HG03575 (cell line): ENCODE results near the gene ALDH8A1.

Source experiments
- ATAC-seq: cut with Tn5 transposase; IDR thresholded peaks from one replicate; pipeline ENCODE4 v1.9.1; 2021; ENCODE audit not compliant: unreplicated experiment, insufficient number of reproducible peaks, low FRiP score; ENCODE audit errors: extremely low read depth

ALDH8A1 gene

GRCh38 chr6:134954272-134955000 is 4.5 kb upstream of the ALDH8A1 start:
- no peak for ATAC-seq

GRCh38 chr6:134951494-134952263 is 1.8 kb upstream of the ALDH8A1 start:
- no peak for ATAC-seq

- no peak for ATAC-seq
Measured at GRCh38 chr6:134950482-134950881, 581 bp upstream of the ALDH8A1 start.

- no peak for ATAC-seq
Measured at GRCh38 chr6:134948691-134949090, 1.2 kb downstream of the ALDH8A1 start.

GRCh38 chr6:134948142-134948541 is 1.8 kb downstream of the ALDH8A1 start:
- ATAC-seq, result no peak

- no peak for ATAC-seq
Measured at GRCh38 chr6:134945045-134945444, 4.9 kb downstream of the ALDH8A1 start.

- no peak for ATAC-seq
Measured at GRCh38 chr6:134943522-134944111, 6.3 kb downstream of the ALDH8A1 start.

GRCh38 chr6:134938896-134939295 is 11.0 kb downstream of the ALDH8A1 start:
- peak; percentile 66 for ATAC-seq

- no peak for ATAC-seq
Measured at GRCh38 chr6:134937426-134937825, 12.5 kb downstream of the ALDH8A1 start.

- no peak for ATAC-seq
Measured at GRCh38 chr6:134936931-134937330, 13.0 kb downstream of the ALDH8A1 start.

GRCh38 chr6:134936476-134936875 is 13.4 kb downstream of the ALDH8A1 start:
- ATAC-seq, result no peak

- ATAC-seq, result no peak
Measured at GRCh38 chr6:134934793-134935485, 15.0 kb downstream of the ALDH8A1 start.

- no peak for ATAC-seq
Measured at GRCh38 chr6:134932535-134933470, 17.1 kb downstream of the ALDH8A1 start.

- no peak for ATAC-seq
Measured at GRCh38 chr6:134932098-134932497, 17.8 kb downstream of the ALDH8A1 start.

- ATAC-seq, result no peak
Measured at GRCh38 chr6:134930463-134930862, 19.4 kb downstream of the ALDH8A1 start.

- no peak for ATAC-seq
Measured at GRCh38 chr6:134928151-134928900, 21.6 kb downstream of the ALDH8A1 start.

- no peak for ATAC-seq
Measured at GRCh38 chr6:134925800-134926199, 24.1 kb downstream of the ALDH8A1 start.

GRCh38 chr6:134921721-134922261 is 28.1 kb downstream of the ALDH8A1 start:
- no peak for ATAC-seq
